ENCODE measurements around the gene FOXL2NB. TPM values are rescaled to one million over a fixed set of nuclear protein-coding genes. Genes with fewer than 3 reads are reported as not detected.

FOXL2NB gene
- total and polyA plus RNA-seq, 2 of the 13 experiments (the other 11 are each of a cell fraction or from before 2014, with no cell fraction given), result not detected

DNA sequence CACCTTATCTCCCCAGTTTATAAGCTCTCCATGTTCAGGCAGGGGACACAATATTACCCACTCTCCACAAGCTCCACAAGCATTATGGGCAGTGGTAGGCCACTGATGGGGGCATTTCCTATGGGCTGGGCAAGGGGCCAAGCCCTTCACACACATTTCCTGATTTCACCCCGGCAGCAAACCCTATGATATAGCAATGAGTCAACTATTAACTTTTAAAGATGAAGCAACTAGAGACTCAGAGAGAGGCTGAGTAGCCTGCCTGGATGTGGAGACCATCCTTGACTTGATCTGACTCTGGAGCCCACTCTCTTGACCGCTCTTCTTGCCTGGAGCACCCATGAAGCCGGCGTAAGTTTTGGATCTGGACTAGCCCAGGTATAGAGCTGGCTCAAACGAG is 27.4 kb downstream of the FOXL2NB start (continued):
- TF ChIP-seq, protein P1, sequence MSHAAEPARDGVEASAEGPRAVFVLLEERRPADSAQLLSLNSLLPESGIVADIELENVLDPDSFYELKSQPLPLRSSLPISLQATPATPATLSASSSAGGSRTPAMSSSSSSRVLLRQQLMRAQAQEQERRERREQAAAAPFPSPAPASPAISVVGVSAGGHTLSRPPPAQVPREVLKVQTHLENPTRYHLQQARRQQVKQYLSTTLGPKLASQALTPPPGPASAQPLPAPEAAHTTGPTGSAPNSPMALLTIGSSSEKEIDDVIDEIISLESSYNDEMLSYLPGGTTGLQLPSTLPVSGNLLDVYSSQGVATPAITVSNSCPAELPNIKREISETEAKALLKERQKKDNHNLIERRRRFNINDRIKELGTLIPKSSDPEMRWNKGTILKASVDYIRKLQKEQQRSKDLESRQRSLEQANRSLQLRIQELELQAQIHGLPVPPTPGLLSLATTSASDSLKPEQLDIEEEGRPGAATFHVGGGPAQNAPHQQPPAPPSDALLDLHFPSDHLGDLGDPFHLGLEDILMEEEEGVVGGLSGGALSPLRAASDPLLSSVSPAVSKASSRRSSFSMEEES (CRISPR knock-in tag; IDR thresholded peaks at IDR 0.05), result no peak

DNA sequence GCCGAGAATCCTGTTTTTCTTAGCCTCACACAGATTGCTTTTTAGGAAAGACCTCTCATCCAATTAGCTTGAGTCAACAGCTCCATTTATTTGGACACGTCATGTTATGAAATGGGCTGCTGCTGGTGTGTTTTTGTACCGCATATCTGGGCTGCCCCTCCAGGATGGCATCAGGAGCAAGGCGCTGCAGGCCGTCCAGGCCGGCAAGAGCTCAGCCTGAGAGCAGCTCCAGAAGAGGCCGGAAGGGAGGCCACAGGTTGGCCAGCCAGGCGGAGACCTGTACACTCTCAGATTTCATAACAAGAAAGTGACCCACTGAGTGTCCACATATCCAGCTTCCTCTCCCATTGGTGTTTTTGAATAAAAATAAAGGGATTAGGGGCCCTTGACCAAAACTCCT is 28.3 kb downstream of the FOXL2NB start:
- FAIRE-seq (no peak), ATAC-seq (no peak), DNase-seq (ENCODE audit: low spot score) (no peak)
- Histone ChIP-seq H3K9me3 (ENCODE audit: low read length) (no peaks in the 10 kb centered on the region), H3K36me3 (replicated peaks in 1 of 2; ENCODE audit: control insufficient read depth in 1 of 2, insufficient read depth in 2 of 2, low read length in 2 of 2) (no peaks in the 10 kb centered on the region), H3K27me3 (ENCODE audit: control insufficient read depth in 1 of 2, insufficient read depth in 2 of 2, low read length in 2 of 2) (peaks cover 0 to 16% of the 10 kb centered on the region in 2 experiments; a peak in 2 of 5 replicates), H3K4me3 (replicated peaks in 1 of 3; ENCODE audit: insufficient read depth in 1 of 3, low read depth in 2 of 3, low read length in 3 of 3) (no peak overlapping the region), H2AFZ (ENCODE audit: low read length) (no peak overlapping the region), H3K4me1 (ENCODE audit: insufficient read depth, low read length) (peaks cover 9% of the 10 kb centered on the region; the same call in 1 of the 2 replicates), H3K79me2 (ENCODE audit: insufficient read depth, low read length) (no peaks in the 10 kb centered on the region), H4K20me1 (ENCODE audit: insufficient read depth, low read length) (no peaks in the 10 kb centered on the region), H3K9ac (ENCODE audit: insufficient read depth, low read depth, low read length) (no peak overlapping the region), H3K27ac (ENCODE audit: extremely low read length, insufficient read depth, low read length) (no peak overlapping the region), H3K4me2 (ENCODE audit: low read depth, low read length) (no peak overlapping the region)
- in situ Hi-C loops (cut with HindIII; ENCODE audit: extremely low pct_ligation_motif_present, low pct_unique_long_range_greater_than_20kb) (loop anchor here (5.0 kb wide), 1 partner anchor 38 kb away; no protein-coding TSS in a partner anchor), intact Hi-C loops (cut with micrococcal nuclease; ENCODE audit: unreplicated experiment) (no loop called here)
- CTCF ChIA-PET (ENCODE audit: low intra/inter-chr PET ratio, low total read pairs), result no interaction called here
- 47% methylated on average over 2 of the region's 8 CpGs for WGBS (ENCODE audit: low lambda C conversion rate)
- POLR2A ChIA-PET, result no interaction called here
- no TSS peak for BruUV-seq (replicated peaks)
- TF ChIP-seq ZNF564 (CRISPR knock-in tag; IDR thresholded peaks at IDR 0.05) (no peak), NR2F6 (IDR thresholded peaks at IDR 0.05) (no peak), NR2F6 (CRISPR knock-in tag; IDR thresholded peaks at IDR 0.05) (no peak), ESRRA (CRISPR knock-in tag; IDR thresholded peaks at IDR 0.05; ENCODE audit: low read depth) (no peak)
- TF ChIP-seq, protein P2, sequence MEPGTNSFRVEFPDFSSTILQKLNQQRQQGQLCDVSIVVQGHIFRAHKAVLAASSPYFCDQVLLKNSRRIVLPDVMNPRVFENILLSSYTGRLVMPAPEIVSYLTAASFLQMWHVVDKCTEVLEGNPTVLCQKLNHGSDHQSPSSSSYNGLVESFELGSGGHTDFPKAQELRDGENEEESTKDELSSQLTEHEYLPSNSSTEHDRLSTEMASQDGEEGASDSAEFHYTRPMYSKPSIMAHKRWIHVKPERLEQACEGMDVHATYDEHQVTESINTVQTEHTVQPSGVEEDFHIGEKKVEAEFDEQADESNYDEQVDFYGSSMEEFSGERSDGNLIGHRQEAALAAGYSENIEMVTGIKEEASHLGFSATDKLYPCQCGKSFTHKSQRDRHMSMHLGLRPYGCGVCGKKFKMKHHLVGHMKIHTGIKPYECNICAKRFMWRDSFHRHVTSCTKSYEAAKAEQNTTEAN (CRISPR knock-in tag; conservative IDR thresholded peaks at IDR 0.05), result no peak
- TF ChIP-seq, protein P3, sequence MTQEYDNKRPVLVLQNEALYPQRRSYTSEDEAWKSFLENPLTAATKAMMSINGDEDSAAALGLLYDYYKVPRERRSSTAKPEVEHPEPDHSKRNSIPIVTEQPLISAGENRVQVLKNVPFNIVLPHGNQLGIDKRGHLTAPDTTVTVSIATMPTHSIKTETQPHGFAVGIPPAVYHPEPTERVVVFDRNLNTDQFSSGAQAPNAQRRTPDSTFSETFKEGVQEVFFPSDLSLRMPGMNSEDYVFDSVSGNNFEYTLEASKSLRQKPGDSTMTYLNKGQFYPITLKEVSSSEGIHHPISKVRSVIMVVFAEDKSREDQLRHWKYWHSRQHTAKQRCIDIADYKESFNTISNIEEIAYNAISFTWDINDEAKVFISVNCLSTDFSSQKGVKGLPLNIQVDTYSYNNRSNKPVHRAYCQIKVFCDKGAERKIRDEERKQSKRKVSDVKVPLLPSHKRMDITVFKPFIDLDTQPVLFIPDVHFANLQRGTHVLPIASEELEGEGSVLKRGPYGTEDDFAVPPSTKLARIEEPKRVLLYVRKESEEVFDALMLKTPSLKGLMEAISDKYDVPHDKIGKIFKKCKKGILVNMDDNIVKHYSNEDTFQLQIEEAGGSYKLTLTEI (CRISPR knock-in tag; conservative IDR thresholded peaks at IDR 0.05), result no peak
- TF ChIP-seq, protein P4, sequence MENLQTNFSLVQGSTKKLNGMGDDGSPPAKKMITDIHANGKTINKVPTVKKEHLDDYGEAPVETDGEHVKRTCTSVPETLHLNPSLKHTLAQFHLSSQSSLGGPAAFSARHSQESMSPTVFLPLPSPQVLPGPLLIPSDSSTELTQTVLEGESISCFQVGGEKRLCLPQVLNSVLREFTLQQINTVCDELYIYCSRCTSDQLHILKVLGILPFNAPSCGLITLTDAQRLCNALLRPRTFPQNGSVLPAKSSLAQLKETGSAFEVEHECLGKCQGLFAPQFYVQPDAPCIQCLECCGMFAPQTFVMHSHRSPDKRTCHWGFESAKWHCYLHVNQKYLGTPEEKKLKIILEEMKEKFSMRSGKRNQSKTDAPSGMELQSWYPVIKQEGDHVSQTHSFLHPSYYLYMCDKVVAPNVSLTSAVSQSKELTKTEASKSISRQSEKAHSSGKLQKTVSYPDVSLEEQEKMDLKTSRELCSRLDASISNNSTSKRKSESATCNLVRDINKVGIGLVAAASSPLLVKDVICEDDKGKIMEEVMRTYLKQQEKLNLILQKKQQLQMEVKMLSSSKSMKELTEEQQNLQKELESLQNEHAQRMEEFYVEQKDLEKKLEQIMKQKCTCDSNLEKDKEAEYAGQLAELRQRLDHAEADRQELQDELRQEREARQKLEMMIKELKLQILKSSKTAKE (CRISPR knock-in tag; IDR thresholded peaks at IDR 0.05; ENCODE audit: borderline replicate concordance), result no peak

Measured in HepG2 (cell line).